K562 (cell line): ENCODE results near the gene UBE2O. TPM values are rescaled to one million over a fixed set of nuclear protein-coding genes. Genes with fewer than 3 reads are reported as not detected.

Source experiments
- ATAC-seq: fragments of 200-7000 bp; cut with Tn5 transposase; 3 replicates; pipeline ENCODE4 v1.9.1; 2020; ENCODE audit warnings: moderate library complexity
- BruUV-seq: library from RNA; stranded (reverse); fragments of 400-500 nt; replicated peaks from 2 replicates; lab custom pipeline; 2021; lab: Mats Ljungman, UMichigan
- CTCF ChIA-PET: fragments of 300-600 bp; formaldehyde crosslinking; extraction: SDS; loops from one replicate; lab custom pipeline; 2021; ENCODE audit warnings: low intra/inter-chr PET ratio; lab: Yijun Ruan, JAX
- POLR2A ChIA-PET: fragments of 300-600, 350-650 bp; sonication (Branson Sonifier 250); formaldehyde crosslinking; extraction: SDS; loops from one replicate; lab custom pipeline; 2021; ENCODE audit warnings: antibody characterized with exemption, inconsistent platforms; lab: Yijun Ruan, JAX
- DNase-seq, 4 experiments: peaks; one replicate each; pipeline versions ENCODE4 v3.0.0 to v3.0.0-alpha.2; 2011 to 2018; ENCODE audit warnings: low spot score in 3 of 4, mixed read lengths in 3 of 4; ENCODE audit errors: extremely low read depth in 1 of 4
- FAIRE-seq: peaks from 2 replicates; lab custom pipeline; 2011; peaks lifted over from hg19 to GRCh38; lab: Jason Lieb, UNC
- H2AFZ ChIP-seq: 2 replicates; pipeline ENCODE4 v1.6.0; 2011; ENCODE audit warnings: low read depth, low read length, control low read depth, inconsistent platforms
- H3K27ac ChIP-seq: fragments of 200-600 bp; 3 replicates; pipeline ENCODE4 v1.8.0; 2011; ENCODE audit warnings: low read depth, mild to moderate bottlenecking, control low read depth, inconsistent platforms, low read length, moderate library complexity, mixed read lengths; ENCODE audit errors: extremely low read depth
- H3K27me3 ChIP-seq, 2 experiments: fragments of 300-600 bp in 1 of 2; 2 replicates in 1 of 2; 3 replicates in 1 of 2; pipeline versions ENCODE4 v1.6.0 to v1.8.0; 2011; ENCODE audit warnings: inconsistent platforms in 2 of 2, low read length in 2 of 2, mild to moderate bottlenecking in 1 of 2, mixed read lengths in 1 of 2, moderate library complexity in 1 of 2; ENCODE audit not compliant: control insufficient read depth in 2 of 2, insufficient read depth in 2 of 2
- H3K36me3 ChIP-seq: fragments of 300-600 bp; 3 replicates; pipeline ENCODE4 v1.8.0; 2011; ENCODE audit warnings: mild to moderate bottlenecking, low read length, inconsistent platforms; ENCODE audit not compliant: control insufficient read depth, insufficient read depth
- H3K4me1 ChIP-seq, 2 experiments: fragments of 200-600 bp in 1 of 2; replicated peaks in 1 of 2; 2 replicates in 1 of 2; 3 replicates in 1 of 2; pipeline versions ENCODE4 v1.5.1 to v1.8.0; 2011; ENCODE audit warnings: inconsistent platforms in 2 of 2, low read length in 2 of 2, mild to moderate bottlenecking in 1 of 2, mixed read lengths in 1 of 2, moderate library complexity in 1 of 2; ENCODE audit not compliant: control insufficient read depth in 2 of 2, insufficient read depth in 2 of 2
- H3K4me2 ChIP-seq: 2 replicates; pipeline ENCODE4 v1.6.1; 2011; ENCODE audit warnings: low read length, control low read depth, inconsistent platforms, mixed read lengths; ENCODE audit not compliant: insufficient read depth
- H3K4me3 ChIP-seq: fragments of 200-600 bp; sonication (generic), shearing (Covaris generic); 2 replicates; pipeline ENCODE4 v1.5.1; 2016; ENCODE audit warnings: control low read depth, inconsistent platforms
- H3K79me2 ChIP-seq: fragments of 200-600 bp; 3 replicates; pipeline ENCODE4 v1.8.0; 2011; ENCODE audit warnings: low read length, inconsistent platforms; ENCODE audit not compliant: control insufficient read depth, insufficient read depth
- H3K9ac ChIP-seq, 2 experiments: 2 replicates each; pipeline versions ENCODE4 v1.6.0 to v1.6.1; 2011; ENCODE audit warnings: low read depth in 2 of 2, low read length in 2 of 2, control low read depth in 1 of 2, inconsistent platforms in 1 of 2, mild to moderate bottlenecking in 1 of 2, mixed read lengths in 1 of 2; ENCODE audit not compliant: insufficient read depth in 1 of 2
- H3K9me1 ChIP-seq: one replicate; pipeline ENCODE4 v1.6.0; 2011; ENCODE audit warnings: inconsistent platforms, mild to moderate bottlenecking, low read length, moderate library complexity; ENCODE audit not compliant: control insufficient read depth, insufficient read depth
- H3K9me3 ChIP-seq: replicated peaks from 2 replicates; pipeline ENCODE4 v1.5.1; 2011; ENCODE audit warnings: low read depth, low read length, inconsistent platforms; ENCODE audit not compliant: control insufficient read depth, insufficient read depth
- H4K20me1 ChIP-seq: replicated peaks from 2 replicates; pipeline ENCODE4 v1.6.1; 2011; ENCODE audit warnings: low read length, inconsistent platforms, mixed read lengths; ENCODE audit not compliant: control insufficient read depth, insufficient read depth
- COPS2 ChIP-seq: fragments of 450-650 bp; conservative IDR thresholded peaks from 2 replicates; pipeline ENCODE4 v1.6.1; 2016; ENCODE audit warnings: mild to moderate bottlenecking, moderate library complexity
- IRF9 ChIP-seq: fragments of 450-650 bp; IDR thresholded peaks from 2 replicates; pipeline ENCODE4 v1.6.1; 2016; ENCODE audit warnings: missing biosample characterization, missing genetic modification characterization
- NKRF ChIP-seq: fragments of 450-650 bp; IDR thresholded peaks from 2 replicates; pipeline ENCODE4 v1.6.1; 2016; ENCODE audit warnings: borderline replicate concordance
- PPARD ChIP-seq: fragments of 250-450 bp; sonication (Bioruptor Pico); IDR thresholded peaks from 2 replicates; pipeline ENCODE4 v1.8.0; 2022; ENCODE audit warnings: inconsistent platforms, mild to moderate bottlenecking, moderate library complexity
- PTBP1 ChIP-seq: fragments of 200-400 bp; formaldehyde crosslinking; IDR thresholded peaks from 2 replicates; pipeline ENCODE4 v1.6.1; 2017; ENCODE audit warnings: low read depth, low read length
- SMC3 ChIP-seq: conservative IDR thresholded peaks from 2 replicates; pipeline ENCODE4 v1.6.1; 2011; ENCODE audit warnings: low read depth, low read length, improper control_type of control experiment; ENCODE audit not compliant: insufficient read depth
- SP1 ChIP-seq: sonication (generic); formaldehyde crosslinking; IDR thresholded peaks from 2 replicates; pipeline ENCODE4 v1.8.1; 2022; ENCODE audit warnings: mild to moderate bottlenecking, missing genetic modification reagents
- STAT5B ChIP-seq: fragments of 250-450 bp; sonication (Bioruptor Pico); IDR thresholded peaks from 2 replicates; pipeline ENCODE4 v1.8.0; 2021; ENCODE audit warnings: mild to moderate bottlenecking, inconsistent platforms
- THAP7 ChIP-seq: fragments of 250-450 bp; sonication (Bioruptor Pico); IDR thresholded peaks from 2 replicates; pipeline ENCODE4 v1.5.0; 2021
- ZBTB43 ChIP-seq: sonication (generic); formaldehyde crosslinking; IDR thresholded peaks from 2 replicates; pipeline ENCODE4 v1.8.0; 2023; ENCODE audit warnings: mild to moderate bottlenecking, missing genetic modification reagents
- ZBTB9 ChIP-seq: fragments of 450-650 bp; formaldehyde crosslinking; IDR thresholded peaks from 2 replicates; pipeline ENCODE4 v1.4.0; 2020; ENCODE audit warnings: mild to moderate bottlenecking, moderate library complexity
- ZC3H8 ChIP-seq: fragments of 450-650 bp; IDR thresholded peaks from 2 replicates; pipeline ENCODE4 v1.6.1; 2017
- ZNF23 ChIP-seq: fragments of 250-450 bp; sonication (Bioruptor Pico); IDR thresholded peaks from 2 replicates; pipeline ENCODE4 v1.4.0; 2020; ENCODE audit warnings: mild to moderate bottlenecking
- WGBS: fragments of 100-300 bp; shearing (Covaris generic); methylation state at CpG from one replicate; pipeline ENCODE4 v1.1.6; 2016; ENCODE audit warnings: low coverage, mixed read lengths; ENCODE audit not compliant: insufficient coverage; ENCODE audit errors: missing lambda C conversion rate; 5-methylcytosine and 5-hydroxymethylcytosine counted together
- in situ Hi-C: fragments of 300-500 bp; cut with MboI; formaldehyde crosslinking; loops from 4 replicates; pipeline ENCODE4 v1.15.0; 2018; ENCODE audit warnings: inconsistent platforms, mixed read lengths
- intact Hi-C: fragments of 100-400 bp; cut with micrococcal nuclease; formaldehyde crosslinking; loops from 2 replicates; pipeline ENCODE4 v1.14.2; 2022
- polyA plus RNA-seq, 8 experiments: library from polyadenylated mRNA; depleted of rRNA in 4 of 8; stranded (reverse) in 5 of 8; unstranded in 3 of 8; fragments of >200 nt; fragmentation: Nextera tagmentation in 2 of 8; fragmentation: Illumina TruSeq in 1 of 8; extraction: Ambion mirVana in 2 of 8; extraction: Trizol in 1 of 8; gene quantifications; 2 replicates each; pipeline versions ENCODE4 v1.2.1 to v1.2.3, GENCODE V29; 2011 to 2014; ENCODE audit warnings: inconsistent platforms in 1 of 8, missing spikeins in 1 of 8
- total RNA-seq, 7 experiments: library from RNA; depleted of rRNA in 6 of 7; stranded (reverse); fragments of >200 nt in 6 of 7; fragmentation: Illumina TruSeq in 2 of 7; extraction: Trizol in 2 of 7; gene quantifications; 2 replicates each; pipeline versions ENCODE4 v1.2.1 to v1.2.3, GENCODE V29; 2011 to 2021; ENCODE audit warnings: low replicate concordance in 1 of 7

UBE2O gene
- total and polyA plus RNA-seq, 9 of the 15 experiments (the other 6 are each of a cell fraction or from before 2014, with no cell fraction given) = 1.6 to 39.7 (median 13.3) TPM

- Histone ChIP-seq H3K9ac (peak overlapping the region in 1 of 2 experiments; percentile 26; a peak in 1 of 4 replicates), H3K4me1 (peaks cover 0 to 47% of the 10 kb centered on the region in 2 experiments; a peak in 2 of 5 replicates), H3K4me3 (no peak overlapping the region), H3K27ac (no peak overlapping the region), H4K20me1 (peaks cover 3% of the 10 kb centered on the region; the same call in 1 of the 2 replicates), H2AFZ (no peak overlapping the region), H3K27me3 (peaks cover 8 to 42% of the 10 kb centered on the region in 2 experiments; a peak in 4 of 5 replicates), H3K79me2 (no peaks in the 10 kb centered on the region), H3K36me3 (no peaks in the 10 kb centered on the region), H3K4me2 (no peak overlapping the region), H3K9me3 (no peaks in the 10 kb centered on the region), H3K9me1 (peaks cover 1% of the 10 kb centered on the region)
- FAIRE-seq (no peak), ATAC-seq (no peak), DNase-seq (no peak)
- 20% methylated on average over 15 of the region's 15 CpGs for WGBS
- in situ Hi-C loops (no loop called here), intact Hi-C loops (no loop called here)
- no TSS peak for BruUV-seq
- CTCF ChIA-PET = no interaction called here
- POLR2A ChIA-PET = interaction anchor here (1.5 to 1.8 kb wide), 2 partner anchors 12 to 22 kb away, joined by 3 to 4 read pairs; no protein-coding TSS in a partner anchor
- no peak for TF ChIP-seq STAT5B (CRISPR knock-in tag)
- TF ChIP-seq ZC3H8 = no peak
- TF ChIP-seq SMC3 = no peak
- no peak for TF ChIP-seq THAP7
- TF ChIP-seq COPS2 = no peak
- TF ChIP-seq NKRF = no peak
- no peak for TF ChIP-seq ZNF23
- TF ChIP-seq ZBTB43 (CRISPR knock-in tag) = no peak
- no peak for TF ChIP-seq IRF9 (tag)
- TF ChIP-seq SP1 (CRISPR knock-in tag) = no peak
- TF ChIP-seq PPARD (CRISPR knock-in tag) = no peak
- no peak for TF ChIP-seq ZBTB9 (CRISPR knock-in tag)
- TF ChIP-seq PTBP1 = no peak
These were observed 24.6 kb upstream of the UBE2O start for GRCh38 chr17:76477576-76477975.
